Esophagus muscularis mucosa (tissue), 4 donors: ENCODE measurements around the gene SLC39A10. TPM values are rescaled to one million over a fixed set of nuclear protein-coding genes. Genes with fewer than 3 reads are reported as not detected.

Experiments used
- DNase-seq: peaks from one replicate; pipeline ENCODE4 v3.0.0-alpha.2; 2017; ENCODE audit errors: extremely low spot score
- H3K27ac ChIP-seq, 4 donors: fragments of 200-600 bp; sonication (generic); replicated peaks in 1 of 4; 1 replicate in 3 of 4; 2 replicates in 1 of 4; pipeline ENCODE4 v1.5.1; 2016 to 2019; ENCODE audit warnings: mild to moderate bottlenecking in 1 of 4
- H3K27me3 ChIP-seq, 4 donors: fragments of 200-600 bp; sonication (generic); one replicate each; pipeline versions ENCODE4 v1.5.1 to v1.6.0; 2016 to 2019
- H3K36me3 ChIP-seq, 4 donors: fragments of 200-600 bp; sonication (generic); one replicate each; pipeline ENCODE4 v1.5.1; 2016 to 2019
- H3K4me1 ChIP-seq, 4 donors: fragments of 200-600 bp; sonication (generic); one replicate each; pipeline ENCODE4 v1.5.1; 2016 to 2019
- H3K4me3 ChIP-seq, 4 donors: fragments of 200-600 bp; sonication (generic); 1 replicate in 2 of 4; 2 replicates in 2 of 4; pipeline ENCODE4 v1.5.1; 2016 to 2019; ENCODE audit warnings: mild to moderate bottlenecking in 4 of 4, moderate library complexity in 1 of 4
- H3K9me3 ChIP-seq, 4 donors: fragments of 200-600 bp; sonication (generic); 1 replicate in 3 of 4; 2 replicates in 1 of 4; pipeline ENCODE4 v1.5.1; 2016 to 2019
- CTCF ChIP-seq, 3 experiments: fragments of 200-600 bp in 2 of 3; fragments of 450-650 bp in 1 of 3; sonication (generic) in 2 of 3; IDR thresholded peaks; one replicate each; pipeline ENCODE4 v1.5.1; 2017 to 2019; ENCODE audit warnings: antibody characterized with exemption in 3 of 3, mild to moderate bottlenecking in 2 of 3, moderate library complexity in 1 of 3
- EP300 ChIP-seq: sonication (generic); formaldehyde crosslinking; IDR thresholded peaks from one replicate; pipeline ENCODE4 v1.6.1; 2017; ENCODE audit warnings: antibody characterized with exemption
- POLR2A ChIP-seq: fragments of 450-650 bp; IDR thresholded peaks from one replicate; pipeline ENCODE4 v1.6.1; 2017; ENCODE audit warnings: antibody characterized with exemption, moderate library complexity, mild to moderate bottlenecking, low read depth
- POLR2AphosphoS5 ChIP-seq, 2 donors: sonication (generic); formaldehyde crosslinking; IDR thresholded peaks; one replicate each; pipeline ENCODE4 v1.6.1; 2017; ENCODE audit warnings: antibody characterized with exemption in 2 of 2
- WGBS: methylation state at CpG from one replicate; pipeline ENCODE4 v1.1.5; 2018; 5-methylcytosine and 5-hydroxymethylcytosine counted together
- intact Hi-C: fragments of 100-400 bp; cut with DNase I; formaldehyde crosslinking; loops from one replicate; pipeline ENCODE4 v1.15.1; 2023
- small RNA-seq, 3 donors: library from RNA; depleted of rRNA; stranded (forward); fragments of <200 nt; gene quantifications; one replicate each; pipeline ENCODE3, GENCODE V24; 2016
- total RNA-seq, 4 donors: library from RNA; depleted of rRNA; stranded (reverse); fragments of >200 nt; gene quantifications; one replicate each; pipeline versions ENCODE4 v1.1.0 to v1.2.1, GENCODE V29; 2016

Gene SLC39A10
- total RNA-seq, 4 donors from 2014 or later = 7.1 to 9.5 (median 8.3) TPM

DNA sequence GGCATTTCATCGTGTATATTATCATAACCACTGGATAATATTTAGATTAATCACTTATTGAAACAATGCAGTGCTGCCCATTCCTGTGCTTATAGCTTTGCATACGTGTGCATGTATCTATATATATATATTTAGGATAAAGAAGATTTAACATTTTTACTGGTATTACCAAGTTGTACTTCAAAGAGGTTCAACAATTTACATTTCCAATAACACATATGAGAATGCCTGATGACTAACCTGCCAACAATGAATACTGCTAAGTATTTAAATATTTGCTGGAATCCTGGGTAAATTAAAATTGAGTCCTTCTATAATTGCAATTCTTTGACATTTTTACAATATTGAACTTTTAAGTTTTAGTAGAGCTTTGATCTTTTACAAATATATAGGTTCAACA is 111.4 kb downstream of the SLC39A10 start:
- TF ChIP-seq EP300 (no peak), CTCF (IDR thresholded peaks at IDR 0.05) (no peak), POLR2AphosphoS5 (IDR thresholded peaks at IDR 0.05) (no peak), POLR2A (no peak)
- H3K27me3 ChIP-seq = no peaks in the 10 kb centered on the region
- intact Hi-C loops = no loop called here
- H3K9me3 ChIP-seq = peaks cover 0 to 14% (median 10%) of the 10 kb centered on the region in 4 donors
- DNase-seq = no peak
- H3K4me1 ChIP-seq = no peaks in the 10 kb centered on the region
- no peak overlapping the region for H3K27ac ChIP-seq
- no peak overlapping the region for H3K4me3 ChIP-seq
- 71% methylated on average over 2 of the region's 2 CpGs for WGBS
- no peaks in the 10 kb centered on the region for H3K36me3 ChIP-seq

DNA sequence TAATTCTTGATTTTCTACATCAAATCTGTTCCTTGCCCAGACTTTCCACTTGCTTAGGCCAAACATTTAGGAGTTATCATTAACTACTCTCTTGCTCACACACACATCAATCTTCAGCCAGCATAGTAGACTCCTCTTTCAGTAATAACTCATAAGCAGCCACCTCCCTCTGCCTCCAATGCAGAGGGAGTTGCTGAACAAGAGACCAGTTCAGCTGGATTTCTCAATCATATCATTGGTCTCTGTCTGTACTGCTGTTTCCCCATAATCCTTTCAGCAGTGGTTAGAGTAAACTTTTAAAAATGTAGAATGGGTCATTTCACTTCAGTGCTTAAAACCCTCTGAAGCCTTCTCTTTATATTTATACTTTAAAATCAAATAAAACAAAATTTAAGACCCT is 112.9 kb downstream of the SLC39A10 start:
- TF ChIP-seq POLR2A (no peak), CTCF (IDR thresholded peaks at IDR 0.05) (no peak), POLR2AphosphoS5 (IDR thresholded peaks at IDR 0.05) (no peak), EP300 (no peak)
- peaks cover 0 to 9% (median 6%) of the 10 kb centered on the region in 4 donors for H3K9me3 ChIP-seq
- H3K4me3 ChIP-seq = no peak overlapping the region
- H3K4me1 ChIP-seq = no peaks in the 10 kb centered on the region
- no peaks in the 10 kb centered on the region for H3K36me3 ChIP-seq
- no peaks in the 10 kb centered on the region for H3K27me3 ChIP-seq
- intact Hi-C loops = no loop called here
- H3K27ac ChIP-seq = no peak overlapping the region
- DNase-seq = no peak

DNA sequence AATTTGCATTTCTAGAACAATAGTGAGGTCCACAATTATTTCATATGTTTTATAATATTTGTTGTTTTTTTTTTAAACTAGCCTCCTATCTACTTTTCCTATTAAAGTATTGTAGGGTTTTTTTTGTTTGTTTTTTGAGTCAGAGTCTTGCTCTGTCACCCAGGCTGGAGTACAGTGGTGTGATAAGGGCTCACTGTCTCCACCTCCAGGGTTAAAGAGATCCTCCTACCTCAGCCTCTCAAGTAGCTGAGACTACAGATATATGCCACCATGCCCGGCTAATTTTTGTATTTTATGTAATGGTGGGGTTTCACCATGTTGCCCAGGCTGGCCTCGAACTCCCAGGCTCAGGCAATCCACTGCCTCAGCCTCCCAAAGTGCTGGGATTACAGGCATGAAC is 122.5 kb downstream of the SLC39A10 start:
- H3K27ac ChIP-seq = no peak overlapping the region
- WGBS = 90% methylated on average over 2 of the region's 2 CpGs
- TF ChIP-seq EP300 (no peak), POLR2AphosphoS5 (IDR thresholded peaks at IDR 0.05) (no peak), CTCF (IDR thresholded peaks at IDR 0.05) (no peak), POLR2A (no peak)

DNA sequence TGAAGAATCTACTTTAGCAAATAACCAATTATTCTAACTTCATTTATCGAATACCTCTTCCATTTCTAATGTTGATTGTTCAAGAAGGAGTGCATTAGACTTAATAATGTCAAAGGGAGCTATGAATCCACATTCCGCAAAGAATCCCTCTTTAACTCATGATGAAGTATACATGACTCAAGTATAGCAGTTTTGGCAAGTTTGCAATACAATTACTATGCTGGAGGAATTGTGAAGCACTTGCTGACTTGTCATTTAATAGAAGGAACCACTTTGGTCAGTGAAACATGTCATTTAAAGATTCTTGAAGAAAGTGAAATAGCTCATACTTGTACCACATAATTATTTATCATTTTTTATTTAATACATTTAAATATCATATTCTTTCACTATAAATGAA is 125.1 kb downstream of the SLC39A10 start:
- Histone ChIP-seq H3K4me3 (no peak overlapping the region), H3K27ac (no peak overlapping the region), H3K9me3 (no peaks in the 10 kb centered on the region), H3K27me3 (no peaks in the 10 kb centered on the region), H3K4me1 (no peaks in the 10 kb centered on the region), H3K36me3 (no peaks in the 10 kb centered on the region)
- 91% methylated on average over 2 of the region's 2 CpGs for WGBS
- intact Hi-C loops = no loop called here
- DNase-seq = no peak
- TF ChIP-seq POLR2A (no peak), EP300 (no peak), POLR2AphosphoS5 (IDR thresholded peaks at IDR 0.05) (no peak), CTCF (IDR thresholded peaks at IDR 0.05) (no peak)

More for the DNA sequence above, 122.5 kb downstream of the SLC39A10 start:
- no peaks in the 10 kb centered on the region for H3K9me3 ChIP-seq
- no peaks in the 10 kb centered on the region for H3K4me1 ChIP-seq
- H3K36me3 ChIP-seq = no peaks in the 10 kb centered on the region
- no peaks in the 10 kb centered on the region for H3K27me3 ChIP-seq
- intact Hi-C loops = no loop called here
- no peak overlapping the region for H3K4me3 ChIP-seq
- no peak for DNase-seq

Small RNAs within 50 kb of the gene (small RNA-seq; reads per million reads assigned to genes)
- gene RNU6-915P = 0 reads per million in 3 donors
